ENCODE measurements around the gene NCF2. TPM values are rescaled to one million over a fixed set of nuclear protein-coding genes. Genes with fewer than 3 reads are reported as not detected.

NCF2 gene
- total RNA-seq, 2 experiments from 2014 or later, result 15.3 to 15.8 TPM

- H3K27ac Mint-ChIP-seq, result no peak overlapping the region
- H3K9me3 Mint-ChIP-seq, result no peaks in the 10 kb centered on the region
- DNase-seq, result no peak
- ChIA-PET POLR2A (no interaction called here), CTCF (no interaction called here)
- H3K4me1 Mint-ChIP-seq, result peaks cover 11% of the 10 kb centered on the region
- no peak overlapping the region for H3K4me3 Mint-ChIP-seq
- H3K36me3 Mint-ChIP-seq (ENCODE audit: low read depth), result no peaks in the 10 kb centered on the region
- H3K27me3 Mint-ChIP-seq, result peaks cover 7% of the 10 kb centered on the region
Observed at GRCh38 chr1:183607322-183607980, 17.2 kb upstream of the NCF2 start.

DNA sequence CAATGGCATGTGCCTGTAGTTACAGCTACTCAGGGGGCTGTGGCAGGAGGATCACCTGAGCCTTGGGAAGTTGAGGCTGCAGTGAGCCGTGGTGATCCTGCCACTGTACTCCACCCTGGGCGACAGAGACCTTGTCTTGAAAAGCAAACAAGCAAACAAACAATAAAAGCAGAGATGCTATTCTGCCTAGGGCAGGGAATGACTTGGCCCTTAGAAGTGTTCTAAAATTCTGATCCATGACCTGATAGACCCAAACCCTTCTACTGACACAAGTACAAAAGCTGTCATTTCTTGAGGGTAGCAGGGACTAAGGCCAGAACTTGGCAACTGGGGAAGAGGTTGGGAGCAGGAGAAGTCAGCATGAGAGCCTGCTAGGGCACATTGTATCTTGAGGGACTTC lies 15.6 kb upstream of the NCF2 start:
- Mint-ChIP-seq H3K4me1 (peaks cover 11% of the 10 kb centered on the region), H3K4me3 (no peak overlapping the region), H3K27ac (no peak overlapping the region), H3K36me3 (ENCODE audit: low read depth) (no peaks in the 10 kb centered on the region), H3K9me3 (no peaks in the 10 kb centered on the region), H3K27me3 (peaks cover 7% of the 10 kb centered on the region)
- CTCF ChIA-PET, result interaction anchor here (0.7 kb wide), 1 partner anchor 25 kb away, joined by 5 read pairs; no protein-coding TSS in a partner anchor
- DNase-seq, result no peak
- POLR2A ChIA-PET, result no interaction called here

DNA sequence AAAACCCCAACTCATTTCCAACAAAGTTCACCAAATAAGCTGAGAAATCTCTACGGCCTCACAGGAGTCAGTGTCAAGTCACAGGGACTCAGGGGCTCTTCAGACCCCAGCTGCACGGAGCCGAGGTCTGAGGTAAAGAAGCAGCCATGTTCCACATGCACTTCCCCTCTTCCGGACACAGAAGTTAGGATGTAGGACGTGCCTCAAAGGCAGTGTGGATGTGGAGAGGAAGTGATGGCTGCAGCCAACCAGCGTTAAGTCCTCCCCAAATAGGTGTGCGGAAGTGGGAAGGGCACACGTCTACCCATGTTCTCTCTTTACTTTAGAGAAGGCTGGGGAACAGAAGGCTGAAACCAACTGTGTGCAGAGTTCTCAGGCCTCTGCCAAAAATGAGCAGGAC lies 14.6 kb upstream of the NCF2 start:
- Mint-ChIP-seq H3K27me3 (peaks cover 5% of the 10 kb centered on the region), H3K4me3 (no peak overlapping the region), H3K27ac (no peak overlapping the region), H3K9me3 (no peaks in the 10 kb centered on the region), H3K4me1 (peaks cover 11% of the 10 kb centered on the region), H3K36me3 (ENCODE audit: low read depth) (no peaks in the 10 kb centered on the region)
- DNase-seq, result no peak
- CTCF ChIA-PET, result no interaction called here
- POLR2A ChIA-PET, result no interaction called here

DNA sequence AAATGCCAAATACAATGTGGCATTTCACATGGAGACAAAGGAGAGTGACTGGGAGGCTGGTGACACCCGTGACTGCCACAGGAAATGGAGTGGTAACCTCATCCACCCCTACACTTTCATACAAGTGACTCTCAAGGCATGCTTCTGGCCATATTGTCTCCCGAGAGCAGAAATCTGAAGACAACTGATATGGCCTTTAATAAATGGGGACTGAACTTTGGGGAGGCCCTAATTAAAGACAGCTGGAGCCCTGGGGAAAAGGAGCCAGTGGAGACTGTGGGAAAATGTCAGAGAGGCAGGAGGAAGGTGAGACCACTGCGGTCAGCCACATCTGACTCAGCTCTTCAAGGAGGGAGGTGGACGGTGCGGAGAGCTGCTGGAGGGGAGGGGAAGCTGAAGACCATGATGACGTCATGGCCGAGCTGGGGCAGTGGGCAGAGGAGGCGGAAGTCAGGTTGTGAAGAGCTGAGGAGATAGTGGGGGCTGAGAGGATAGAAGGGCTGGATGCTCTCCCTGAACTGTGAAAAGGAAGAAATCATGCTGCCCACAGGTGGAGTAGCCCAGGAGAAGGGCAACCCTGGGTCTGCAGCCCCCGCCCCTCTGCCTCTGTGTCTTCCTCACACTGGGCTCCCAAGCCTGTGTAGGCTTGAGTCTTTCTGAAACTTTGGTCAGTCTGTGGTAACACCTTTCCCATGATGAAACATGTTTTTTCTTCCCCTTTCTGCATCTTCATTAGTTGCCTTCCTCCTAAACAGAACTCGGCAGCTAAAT lies 14.0 kb upstream of the NCF2 start:
- Mint-ChIP-seq H3K4me1 (peaks cover 13% of the 10 kb centered on the region), H3K36me3 (ENCODE audit: low read depth) (no peaks in the 10 kb centered on the region), H3K27me3 (peaks cover 3% of the 10 kb centered on the region), H3K4me3 (no peak overlapping the region), H3K9me3 (no peaks in the 10 kb centered on the region), H3K27ac (no peak overlapping the region)
- POLR2A ChIA-PET, result no interaction called here
- CTCF ChIA-PET, result interaction anchor here (1.3 kb wide), 1 partner anchor 29 kb away, joined by 3 read pairs; no protein-coding TSS in a partner anchor
- DNase-seq, result no peak

GRCh38 chr1:183602510-183602909 lies 12.3 kb upstream of the NCF2 start:
- DNase-seq, result no peak
- no peak overlapping the region for H3K4me3 Mint-ChIP-seq
- H3K27ac Mint-ChIP-seq, result no peak overlapping the region
- H3K36me3 Mint-ChIP-seq (ENCODE audit: low read depth), result no peaks in the 10 kb centered on the region
- ChIA-PET CTCF (interaction anchor here (0.6 to 1.3 kb wide), 2 partner anchors 30 to 76 kb away, joined by 3 to 4 read pairs; no protein-coding TSS in a partner anchor), POLR2A (no interaction called here)
- peaks cover 21% of the 10 kb centered on the region for H3K4me1 Mint-ChIP-seq
- no peaks in the 10 kb centered on the region for H3K27me3 Mint-ChIP-seq
- H3K9me3 Mint-ChIP-seq, result no peaks in the 10 kb centered on the region

GRCh38 chr1:183600634-183601033 lies 10.4 kb upstream of the NCF2 start:
- POLR2A ChIA-PET, result interaction anchor here (0.6 kb wide), 1 partner anchor 11 kb away, joined by 4 read pairs; no protein-coding TSS in a partner anchor
- Mint-ChIP-seq H3K27ac (peak overlapping the region; percentile 6), H3K4me1 (peaks cover 21% of the 10 kb centered on the region), H3K4me3 (no peak overlapping the region), H3K9me3 (no peaks in the 10 kb centered on the region), H3K27me3 (peaks cover 2% of the 10 kb centered on the region), H3K36me3 (ENCODE audit: low read depth) (no peaks in the 10 kb centered on the region)
- no peak for DNase-seq
- CTCF ChIA-PET, result interaction anchor here (0.9 to 1.2 kb wide), 2 partner anchors 31 to 103 kb away, joined by 3 read pairs; no protein-coding TSS in a partner anchor

DNA sequence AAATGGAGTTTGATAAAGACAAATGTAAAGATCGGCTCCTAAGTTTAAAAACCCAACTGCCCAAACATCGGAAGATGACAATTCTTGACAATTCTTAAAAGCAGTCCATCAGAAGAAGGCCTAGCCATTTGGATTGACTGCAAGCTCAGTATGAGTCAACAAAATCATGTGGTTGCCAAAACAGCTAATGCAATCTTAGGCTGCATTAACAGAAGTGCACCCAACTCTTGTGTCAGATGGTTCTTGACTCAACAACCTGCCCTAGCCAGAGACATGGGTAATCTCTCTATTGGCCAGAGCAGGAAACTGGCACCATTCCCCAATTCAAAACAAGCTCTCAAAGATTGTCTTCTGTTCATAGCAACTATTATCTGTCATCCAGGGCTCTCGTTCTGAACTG lies 9.9 kb upstream of the NCF2 start:
- no peaks in the 10 kb centered on the region for H3K36me3 Mint-ChIP-seq (ENCODE audit: low read depth)
- peaks cover 21% of the 10 kb centered on the region for H3K4me1 Mint-ChIP-seq
- no peak for DNase-seq
- no peaks in the 10 kb centered on the region for H3K9me3 Mint-ChIP-seq
- ChIA-PET POLR2A (interaction anchor here (0.6 kb wide), 1 partner anchor 11 kb away, joined by 4 read pairs; no protein-coding TSS in a partner anchor), CTCF (interaction anchor here (0.9 to 1.2 kb wide), 2 partner anchors 30 to 103 kb away, joined by 3 read pairs; no protein-coding TSS in a partner anchor)
- peak overlapping the region; percentile 1 for H3K27ac Mint-ChIP-seq
- no peak overlapping the region for H3K4me3 Mint-ChIP-seq
- H3K27me3 Mint-ChIP-seq, result peaks cover 2% of the 10 kb centered on the region

GRCh38 chr1:183598386-183598785 lies 8.1 kb upstream of the NCF2 start:
- no peak for DNase-seq
- H3K36me3 Mint-ChIP-seq (ENCODE audit: low read depth), result no peaks in the 10 kb centered on the region
- peaks cover 6% of the 10 kb centered on the region for H3K27me3 Mint-ChIP-seq
- no peak overlapping the region for H3K27ac Mint-ChIP-seq
- H3K9me3 Mint-ChIP-seq, result no peaks in the 10 kb centered on the region
- H3K4me3 Mint-ChIP-seq, result no peak overlapping the region
- peaks cover 13% of the 10 kb centered on the region for H3K4me1 Mint-ChIP-seq
- POLR2A ChIA-PET, result no interaction called here
- CTCF ChIA-PET, result interaction anchor here (0.5 to 1.5 kb wide), 4 partner anchors 11 to 18 kb away, joined by 3 to 4 read pairs (median 4); no protein-coding TSS in a partner anchor

GRCh38 chr1:183597656-183598347 lies 7.5 kb upstream of the NCF2 start:
- ChIA-PET POLR2A (no interaction called here), CTCF (interaction anchor here (0.5 to 1.5 kb wide), 2 partner anchors 10 to 13 kb away, joined by 3 to 4 read pairs; no protein-coding TSS in a partner anchor)
- Mint-ChIP-seq H3K4me3 (no peak overlapping the region), H3K4me1 (peaks cover 18% of the 10 kb centered on the region), H3K27me3 (peaks cover 8% of the 10 kb centered on the region), H3K9me3 (no peaks in the 10 kb centered on the region), H3K36me3 (ENCODE audit: low read depth) (no peaks in the 10 kb centered on the region), H3K27ac (no peak overlapping the region)
- DNase-seq, result no peak

- Mint-ChIP-seq H3K36me3 (ENCODE audit: low read depth) (no peaks in the 10 kb centered on the region), H3K9me3 (no peaks in the 10 kb centered on the region), H3K27me3 (peaks cover 8% of the 10 kb centered on the region), H3K4me1 (peaks cover 18% of the 10 kb centered on the region), H3K4me3 (no peak overlapping the region), H3K27ac (no peak overlapping the region)
- ChIA-PET CTCF (interaction anchor here (0.6 kb wide), 1 partner anchor 14 kb away, joined by 4 read pairs; no protein-coding TSS in a partner anchor), POLR2A (no interaction called here)
- no peak for DNase-seq
Observed at GRCh38 chr1:183596500-183596899, 6.2 kb upstream of the NCF2 start.

- Mint-ChIP-seq H3K9me3 (no peaks in the 10 kb centered on the region), H3K4me3 (no peak overlapping the region)
Observed at GRCh38 chr1:183595537-183595936, 5.3 kb upstream of the NCF2 start.

GRCh38 chr1:183593356-183593755 lies 3.1 kb upstream of the NCF2 start:
- peaks cover 4% of the 10 kb centered on the region for H3K36me3 Mint-ChIP-seq (ENCODE audit: low read depth)
- H3K27me3 Mint-ChIP-seq, result peaks cover 8% of the 10 kb centered on the region
- POLR2A ChIA-PET, result no interaction called here
- peaks cover 41% of the 10 kb centered on the region for H3K4me1 Mint-ChIP-seq
- no peak for DNase-seq
- no peak overlapping the region for H3K27ac Mint-ChIP-seq
- H3K4me3 Mint-ChIP-seq, result no peak overlapping the region
- CTCF ChIA-PET, result interaction anchor here (0.5 kb wide), 1 partner anchor 11 kb away, joined by 3 read pairs; no protein-coding TSS in a partner anchor
- H3K9me3 Mint-ChIP-seq, result no peaks in the 10 kb centered on the region

More at GRCh38 chr1:183595537-183595936, 5.3 kb upstream of the NCF2 start:
- H3K27ac Mint-ChIP-seq, result no peak overlapping the region
- ChIA-PET POLR2A (no interaction called here), CTCF (no interaction called here)
- H3K36me3 Mint-ChIP-seq (ENCODE audit: low read depth), result no peaks in the 10 kb centered on the region
- DNase-seq, result no peak
- H3K4me1 Mint-ChIP-seq, result peaks cover 26% of the 10 kb centered on the region
- H3K27me3 Mint-ChIP-seq, result peaks cover 8% of the 10 kb centered on the region
